Progenitor cell of endocrine pancreas (in vitro differentiated cells): ENCODE results near the gene GAS7. TPM values are rescaled to one million over a fixed set of nuclear protein-coding genes. Genes with fewer than 3 reads are reported as not detected.

Experiments used
- DNase-seq: peaks from one replicate; pipeline ENCODE4 v3.0.0; 2021; ENCODE audit warnings: low spot score; ENCODE audit not compliant: unreplicated experiment
- H3K27ac Mint-ChIP-seq: 2 replicates; pipeline ENCODE4 v1.8.0; 2021; ENCODE audit warnings: mild to moderate bottlenecking, moderate library complexity, mixed read lengths
- H3K27me3 Mint-ChIP-seq: 2 replicates; pipeline ENCODE4 v1.8.0; 2021; ENCODE audit warnings: mixed read lengths
- H3K36me3 Mint-ChIP-seq: 2 replicates; pipeline ENCODE4 v1.8.0; 2022; ENCODE audit warnings: mixed read lengths; ENCODE audit not compliant: insufficient read depth
- H3K4me1 Mint-ChIP-seq: 2 replicates; pipeline ENCODE4 v1.8.0; 2021; ENCODE audit warnings: low read depth, mixed read lengths
- H3K4me3 Mint-ChIP-seq: 2 replicates; pipeline ENCODE4 v1.8.0; 2021; ENCODE audit warnings: low read depth, mild to moderate bottlenecking, moderate library complexity, mixed read lengths
- H3K9me3 Mint-ChIP-seq: 2 replicates; pipeline ENCODE4 v1.8.0; 2021; ENCODE audit warnings: low read depth, mixed read lengths
- total RNA-seq: library from RNA; stranded (reverse); gene quantifications from 2 replicates; pipeline ENCODE4 v1.2.1, GENCODE V29; 2021
- TF ChIP-seq, protein P1 (sequence below): fragments of 200-600 bp; sonication (generic); IDR thresholded peaks from one replicate; pipeline ENCODE4 v1.5.0; 2021; ENCODE audit warnings: antibody characterized with exemption, mild to moderate bottlenecking; ENCODE audit not compliant: unreplicated experiment

Gene GAS7
- total RNA-seq, 1 donor from 2014 or later: 3.4 TPM

DNA sequence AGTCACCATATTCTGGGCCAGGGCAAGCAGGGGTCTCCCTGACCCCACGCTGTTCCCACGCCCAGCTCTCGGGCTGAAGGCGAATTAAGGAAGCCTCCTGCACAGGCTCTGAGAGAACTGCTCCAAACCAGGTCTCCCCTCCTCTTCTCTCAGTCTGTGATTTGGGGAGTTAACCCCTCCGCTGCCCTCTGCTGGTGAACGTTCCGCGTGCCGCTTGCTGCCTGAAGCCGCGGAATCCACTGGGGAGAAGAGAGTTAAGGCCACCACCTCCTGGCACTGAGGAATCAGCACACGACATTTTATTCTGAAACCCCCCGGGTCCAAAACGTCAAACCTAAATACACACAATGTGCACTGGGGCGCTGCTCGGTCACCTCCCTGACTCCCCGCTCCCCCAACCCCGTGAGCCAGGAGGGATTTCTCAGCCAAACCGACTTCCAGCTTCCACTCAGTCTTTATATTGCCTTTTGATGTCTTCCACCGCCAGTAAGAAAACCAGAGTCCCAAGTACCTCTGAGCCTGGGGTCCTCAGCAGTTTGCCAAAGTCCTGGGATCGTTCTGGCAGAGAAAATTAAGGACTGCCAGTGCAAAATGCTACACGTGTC is 238.9 kb downstream of the GAS7 start:
- Mint-ChIP-seq H3K9me3 (no peaks in the 10 kb centered on the region), H3K27me3 (peaks cover 40% of the 10 kb centered on the region), H3K4me3 (no peak overlapping the region), H3K36me3 (no peaks in the 10 kb centered on the region), H3K27ac (no peak overlapping the region), H3K4me1 (peaks cover 4% of the 10 kb centered on the region)
- DNase-seq: peak; percentile 57
- TF ChIP-seq, protein P1, sequence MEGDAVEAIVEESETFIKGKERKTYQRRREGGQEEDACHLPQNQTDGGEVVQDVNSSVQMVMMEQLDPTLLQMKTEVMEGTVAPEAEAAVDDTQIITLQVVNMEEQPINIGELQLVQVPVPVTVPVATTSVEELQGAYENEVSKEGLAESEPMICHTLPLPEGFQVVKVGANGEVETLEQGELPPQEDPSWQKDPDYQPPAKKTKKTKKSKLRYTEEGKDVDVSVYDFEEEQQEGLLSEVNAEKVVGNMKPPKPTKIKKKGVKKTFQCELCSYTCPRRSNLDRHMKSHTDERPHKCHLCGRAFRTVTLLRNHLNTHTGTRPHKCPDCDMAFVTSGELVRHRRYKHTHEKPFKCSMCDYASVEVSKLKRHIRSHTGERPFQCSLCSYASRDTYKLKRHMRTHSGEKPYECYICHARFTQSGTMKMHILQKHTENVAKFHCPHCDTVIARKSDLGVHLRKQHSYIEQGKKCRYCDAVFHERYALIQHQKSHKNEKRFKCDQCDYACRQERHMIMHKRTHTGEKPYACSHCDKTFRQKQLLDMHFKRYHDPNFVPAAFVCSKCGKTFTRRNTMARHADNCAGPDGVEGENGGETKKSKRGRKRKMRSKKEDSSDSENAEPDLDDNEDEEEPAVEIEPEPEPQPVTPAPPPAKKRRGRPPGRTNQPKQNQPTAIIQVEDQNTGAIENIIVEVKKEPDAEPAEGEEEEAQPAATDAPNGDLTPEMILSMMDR: peak; percentile 60

DNA sequence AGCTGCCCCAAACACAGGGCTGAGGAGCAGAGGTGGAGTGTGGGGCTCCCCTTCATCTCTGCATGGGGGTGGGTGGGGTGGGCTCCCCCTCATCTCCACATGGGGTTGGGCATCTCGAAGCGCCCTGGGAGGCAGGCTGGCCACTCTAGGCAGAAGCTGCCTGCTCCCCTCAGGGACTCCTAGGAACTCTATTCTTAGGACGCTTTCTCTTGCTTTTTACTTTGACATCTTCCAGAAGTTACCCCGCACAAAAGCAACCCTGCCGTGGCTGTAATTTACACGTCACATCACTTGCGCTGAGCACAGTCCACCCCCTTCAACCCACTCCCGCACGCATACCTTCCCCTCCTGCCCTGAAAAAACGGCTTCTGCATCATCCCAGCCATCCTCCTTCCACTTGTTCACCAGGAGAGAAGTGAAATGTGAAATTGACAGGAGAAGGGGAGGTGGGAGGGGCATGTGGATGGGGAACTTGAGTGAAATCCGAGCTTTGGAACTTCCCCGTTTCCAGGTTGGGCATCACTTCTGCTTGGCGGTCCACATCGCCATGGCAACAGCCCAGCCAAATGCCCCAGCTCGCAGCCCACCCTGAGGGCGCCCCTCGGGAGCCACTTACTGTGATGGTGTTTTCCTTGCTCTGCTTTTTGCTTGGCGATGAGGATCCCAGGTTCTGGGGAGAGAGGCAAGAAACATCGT is 239.7 kb downstream of the GAS7 start:
- DNase-seq: no peak

GRCh38 chr17:9957244-9957643 is 241.2 kb downstream of the GAS7 start:
- peaks cover 4% of the 10 kb centered on the region for H3K4me1 Mint-ChIP-seq
- no peaks in the 10 kb centered on the region for H3K36me3 Mint-ChIP-seq
- no peak for DNase-seq
- no peak overlapping the region for H3K4me3 Mint-ChIP-seq
- no peak overlapping the region for H3K27ac Mint-ChIP-seq
- H3K27me3 Mint-ChIP-seq: peaks cover 45% of the 10 kb centered on the region
- H3K9me3 Mint-ChIP-seq: no peaks in the 10 kb centered on the region
- TF ChIP-seq, protein P1: no peak

More for the DNA sequence above, 239.7 kb downstream of the GAS7 start:
- H3K4me1 Mint-ChIP-seq: peaks cover 4% of the 10 kb centered on the region
- no peak overlapping the region for H3K27ac Mint-ChIP-seq
- H3K4me3 Mint-ChIP-seq: peak overlapping the region; percentile 31
- no peaks in the 10 kb centered on the region for H3K36me3 Mint-ChIP-seq
- TF ChIP-seq, protein P1: no peak
- H3K9me3 Mint-ChIP-seq: no peaks in the 10 kb centered on the region
- H3K27me3 Mint-ChIP-seq: peaks cover 43% of the 10 kb centered on the region

DNA sequence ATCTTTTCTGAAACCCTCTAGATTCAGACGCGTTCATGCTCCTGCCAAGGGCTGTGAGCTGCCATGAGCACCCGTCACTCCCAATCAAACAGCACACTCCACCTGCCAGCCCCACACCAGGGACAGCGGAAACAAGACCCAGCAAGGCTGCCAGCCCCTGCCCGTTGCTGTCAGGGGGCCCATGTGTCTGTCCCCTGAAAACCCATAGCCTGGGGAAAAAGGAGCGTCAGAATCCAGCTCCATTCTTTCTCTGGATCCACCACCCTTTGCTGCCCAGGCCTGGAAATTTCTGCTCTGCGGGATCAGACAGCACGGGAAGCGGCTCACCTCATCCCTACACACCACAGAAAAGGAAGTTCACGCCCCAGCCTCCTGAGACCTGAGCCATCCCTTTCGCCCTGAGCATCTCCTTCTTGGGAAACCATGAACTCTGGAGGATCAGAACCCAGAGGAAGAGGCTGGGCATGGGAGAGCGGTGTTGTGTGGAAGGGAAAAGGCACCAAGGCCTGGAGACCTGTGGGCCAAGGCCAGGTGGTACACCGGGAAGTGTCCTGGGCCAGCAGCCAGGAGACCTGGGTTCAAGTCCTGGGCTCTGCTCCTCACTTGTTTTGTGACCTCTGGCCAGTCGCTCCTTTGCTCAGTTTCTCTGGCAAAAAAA is 241.8 kb downstream of the GAS7 start:
- DNase-seq: no peak
- Mint-ChIP-seq H3K4me3 (no peak overlapping the region), H3K36me3 (no peaks in the 10 kb centered on the region), H3K27ac (no peak overlapping the region), H3K9me3 (no peaks in the 10 kb centered on the region), H3K4me1 (peaks cover 4% of the 10 kb centered on the region), H3K27me3 (peaks cover 40% of the 10 kb centered on the region)
- TF ChIP-seq, protein P1: no peak

- no peak overlapping the region for H3K27ac Mint-ChIP-seq
- TF ChIP-seq, protein P1: no peak
- H3K4me1 Mint-ChIP-seq: no peaks in the 10 kb centered on the region
- H3K27me3 Mint-ChIP-seq: peaks cover 23% of the 10 kb centered on the region
- no peak for DNase-seq
- H3K36me3 Mint-ChIP-seq: no peaks in the 10 kb centered on the region
- no peaks in the 10 kb centered on the region for H3K9me3 Mint-ChIP-seq
- no peak overlapping the region for H3K4me3 Mint-ChIP-seq
These were observed 244.9 kb downstream of the GAS7 start for GRCh38 chr17:9953492-9953891.
